Measurements from ENCODE around the gene DIRAS3.
"Not testable (repeated sequence)": the region's sequence is repeated elsewhere in the genome, so short reads cannot be mapped to it uniquely, and the experiment has no call there.

DIRAS3 gene

GRCh38 chr1:68024635-68025338 lies 25.6 kb downstream of the DIRAS3 start:
- DNase-seq (ENCODE audit: low read depth), result no peak

GRCh38 chr1:68016381-68016780 lies 34.0 kb downstream of the DIRAS3 start:
- DNase-seq (ENCODE audit: low read depth), result peak; percentile 87

DNA sequence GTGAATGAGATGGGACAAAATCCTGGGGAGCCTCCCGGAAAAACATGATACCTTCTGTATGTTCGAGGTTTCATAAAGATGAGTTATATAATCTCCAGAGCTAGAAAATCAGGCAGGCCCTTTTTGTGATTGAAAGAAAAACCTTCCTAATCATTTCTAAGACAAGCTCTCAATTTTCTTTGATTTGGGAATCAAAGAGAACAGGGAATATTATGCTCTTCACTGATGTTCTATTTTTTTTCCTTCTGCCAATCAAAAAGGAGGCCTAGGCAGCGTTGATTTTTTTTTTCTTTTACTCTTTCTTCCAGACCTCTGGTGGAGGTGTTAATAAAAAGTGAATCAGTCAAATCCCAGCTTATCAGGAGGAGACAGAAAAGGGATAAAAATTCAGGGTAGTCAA lies 34.5 kb downstream of the DIRAS3 start:
- DNase-seq (ENCODE audit: low read depth), result no peak

DNA sequence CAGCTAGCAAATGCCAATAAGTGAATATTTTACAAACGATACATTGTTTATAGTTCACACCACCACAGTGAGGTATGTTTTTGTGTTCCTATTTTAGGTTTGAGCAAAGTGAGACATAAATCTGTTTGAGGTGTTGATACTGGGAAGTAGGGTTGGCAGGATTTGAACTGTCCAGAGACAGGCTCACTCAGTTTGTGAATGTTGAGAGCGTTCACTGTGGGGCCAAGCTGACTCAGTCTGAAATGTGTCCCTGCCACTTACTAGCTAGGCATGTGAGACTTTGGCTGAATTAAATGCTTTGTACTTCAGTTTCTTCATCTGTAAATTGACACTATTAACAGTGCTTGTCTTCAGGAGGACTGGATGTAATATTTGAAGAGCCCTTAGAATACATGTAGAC lies 35.1 kb downstream of the DIRAS3 start:
- peak; percentile 15 for DNase-seq (ENCODE audit: low read depth)

- no peak for DNase-seq (ENCODE audit: low read depth)
Observed at GRCh38 chr1:68013351-68013750, 37.1 kb downstream of the DIRAS3 start.

- DNase-seq (ENCODE audit: low read depth), result no peak
Observed at GRCh38 chr1:68011657-68012375, 38.6 kb downstream of the DIRAS3 start.

DNA sequence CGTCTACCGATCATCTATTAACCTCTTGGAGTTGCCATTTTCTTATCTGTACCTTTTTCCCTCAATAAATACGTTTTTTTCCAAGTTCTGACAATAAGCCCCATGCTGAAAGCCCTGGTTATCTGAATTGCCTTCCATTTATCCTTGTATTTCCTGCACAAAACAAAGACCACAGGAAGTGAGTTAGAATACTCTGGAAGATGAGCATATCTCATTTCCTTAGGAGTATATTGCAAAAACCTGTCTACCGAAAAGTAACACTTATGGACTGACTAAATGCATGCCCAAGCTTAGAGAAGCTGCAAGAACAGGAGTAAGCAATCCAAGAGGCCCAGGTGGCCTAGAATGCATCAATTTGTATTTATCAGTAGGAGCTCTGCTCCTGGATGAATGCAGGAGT lies 39.9 kb downstream of the DIRAS3 start:
- DNase-seq (ENCODE audit: low read depth), result no peak

DNA sequence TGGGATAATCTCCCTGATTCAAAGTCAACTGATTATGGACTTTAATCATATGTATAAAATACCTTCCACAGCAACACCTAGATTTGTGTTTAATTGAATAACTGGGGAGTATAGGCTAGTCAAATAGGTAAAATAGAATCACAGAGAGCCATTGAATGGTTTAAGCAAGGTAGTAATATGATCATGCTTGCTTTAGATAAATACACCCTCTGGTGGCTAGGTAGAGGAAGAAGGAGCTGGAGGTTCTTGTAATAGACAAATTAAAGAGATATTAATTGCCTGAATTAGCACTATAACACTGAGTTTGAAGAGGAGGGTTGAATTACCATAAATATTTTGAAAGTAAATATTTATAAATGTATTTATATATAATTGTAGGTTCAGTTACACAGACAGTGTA lies 40.3 kb downstream of the DIRAS3 start:
- DNase-seq (ENCODE audit: low read depth), result peak; percentile 17

GRCh38 chr1:68003626-68004025 lies 46.8 kb downstream of the DIRAS3 start:
- not testable (repeated sequence) for DNase-seq (ENCODE audit: low read depth)

DNA sequence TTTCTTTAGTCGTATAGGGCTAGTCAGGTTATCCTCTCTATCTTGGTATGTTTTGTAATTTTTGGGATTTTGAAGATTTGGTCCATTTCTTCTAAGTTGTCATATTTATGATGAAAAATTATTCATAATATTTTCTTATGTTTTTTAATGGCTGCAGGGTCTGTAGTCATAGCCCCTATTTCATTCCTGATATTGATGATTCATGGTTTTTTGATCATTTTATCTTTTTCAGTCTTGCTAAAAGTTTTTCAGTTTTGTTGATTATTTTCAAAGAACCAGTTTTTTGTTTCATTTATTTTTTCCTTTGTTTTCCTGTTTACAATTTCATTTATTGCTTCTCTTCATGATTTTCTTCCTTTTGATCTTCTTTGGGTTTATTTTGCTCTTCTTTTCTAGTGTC lies 50.2 kb downstream of the DIRAS3 start:
- DNase-seq (ENCODE audit: low read depth), result no peak

DNA sequence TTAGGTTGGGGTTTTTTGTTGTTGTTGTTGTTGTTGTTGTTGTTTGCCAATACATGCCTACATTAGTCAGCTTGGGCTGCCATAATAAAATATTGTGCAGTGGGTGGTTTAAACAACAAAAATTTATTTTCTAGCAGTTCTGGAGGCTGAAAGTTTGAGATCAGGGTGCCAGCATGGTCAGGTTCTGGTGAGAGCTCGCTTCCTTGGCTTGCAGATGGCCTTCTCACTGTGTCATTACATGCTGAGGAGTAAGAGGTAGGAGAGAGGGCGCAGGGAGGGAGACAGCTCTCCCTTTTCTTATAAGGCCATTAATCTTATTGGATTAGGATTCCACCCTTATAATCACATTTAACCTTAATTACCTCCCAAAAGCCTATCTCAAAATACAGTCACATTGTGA lies 52.7 kb downstream of the DIRAS3 start:
- no peak for DNase-seq (ENCODE audit: low read depth)

Measured in fibroblast of gingiva (primary cell).